H9 (cell line): ENCODE results near the gene CEMIP2. TPM values are rescaled to one million over a fixed set of nuclear protein-coding genes. Genes with fewer than 3 reads are reported as not detected.

ENCODE experiments used
- DNase-seq: peaks from one replicate; pipeline ENCODE4 v3.0.0-alpha.2; 2017
- H2AFZ ChIP-seq: one replicate; pipeline ENCODE4 v1.6.1; 2013; ENCODE audit warnings: mild to moderate bottlenecking, low read length, control low read depth, moderate library complexity
- H2AK5ac ChIP-seq: 2 replicates; pipeline ENCODE4 v1.6.1; 2013; ENCODE audit warnings: low read length, control low read depth, mixed read lengths; ENCODE audit not compliant: insufficient read length
- H2BK120ac ChIP-seq: one replicate; pipeline ENCODE4 v1.6.1; 2013; ENCODE audit warnings: low read depth, mild to moderate bottlenecking, low read length, control low read depth, inconsistent platforms; ENCODE audit not compliant: poor library complexity, severe bottlenecking
- H2BK12ac ChIP-seq: 2 replicates; pipeline ENCODE4 v1.6.1; 2013; ENCODE audit warnings: low read length, control low read depth, mixed read lengths, low read depth; ENCODE audit not compliant: insufficient read length
- H2BK15ac ChIP-seq: 2 replicates; pipeline ENCODE4 v1.6.1; 2013; ENCODE audit warnings: low read depth, low read length, control low read depth
- H2BK20ac ChIP-seq: one replicate; pipeline ENCODE4 v1.6.1; 2013; ENCODE audit warnings: low read depth, mild to moderate bottlenecking, low read length, control low read depth, inconsistent platforms; ENCODE audit not compliant: poor library complexity, severe bottlenecking
- H2BK5ac ChIP-seq: 2 replicates; pipeline ENCODE4 v1.6.1; 2013; ENCODE audit warnings: low read length, control low read depth, mixed read lengths; ENCODE audit not compliant: insufficient read length
- H3K14ac ChIP-seq: 2 replicates; pipeline ENCODE4 v1.6.1; 2013; ENCODE audit warnings: low read length, control low read depth; ENCODE audit not compliant: insufficient read depth
- H3K18ac ChIP-seq: 2 replicates; pipeline ENCODE4 v1.6.1; 2013; ENCODE audit warnings: low read depth, mild to moderate bottlenecking, mixed read lengths, low read length, control low read depth; ENCODE audit not compliant: insufficient read length
- H3K23ac ChIP-seq: 2 replicates; pipeline ENCODE4 v1.6.1; 2013; ENCODE audit warnings: low read length, control low read depth, mixed read lengths, low read depth; ENCODE audit not compliant: insufficient read length
- H3K23me2 ChIP-seq: 2 replicates; pipeline ENCODE4 v1.6.1; 2013; ENCODE audit warnings: low read depth, mild to moderate bottlenecking, mixed read lengths, low read length, control low read depth; ENCODE audit not compliant: insufficient read length, poor library complexity, severe bottlenecking
- H3K27ac ChIP-seq: 2 replicates; pipeline ENCODE4 v1.5.1; 2013; ENCODE audit warnings: low read length, control low read depth, mixed read lengths, low read depth; ENCODE audit not compliant: insufficient read length
- H3K27me3 ChIP-seq: 2 replicates; pipeline ENCODE4 v1.6.1; 2013; ENCODE audit warnings: low read length, control low read depth, inconsistent platforms; ENCODE audit not compliant: insufficient read depth
- H3K4ac ChIP-seq: 2 replicates; pipeline ENCODE4 v1.6.1; 2013; ENCODE audit warnings: low read depth, mild to moderate bottlenecking, control low read depth, inconsistent platforms, low read length, moderate library complexity
- H3K4me1 ChIP-seq: 2 replicates; pipeline ENCODE4 v1.6.1; 2013; ENCODE audit warnings: low read length, control low read depth, inconsistent platforms; ENCODE audit not compliant: insufficient read depth
- H3K4me2 ChIP-seq: 2 replicates; pipeline ENCODE4 v1.6.1; 2013; ENCODE audit warnings: low read length, control low read depth, mixed read lengths; ENCODE audit not compliant: insufficient read length, insufficient read depth
- H3K56ac ChIP-seq: 2 replicates; pipeline ENCODE4 v1.6.1; 2013; ENCODE audit warnings: low read depth, mild to moderate bottlenecking, mixed read lengths, low read length, control low read depth; ENCODE audit not compliant: insufficient read length
- H3K79me1 ChIP-seq: 2 replicates; pipeline ENCODE4 v1.6.1; 2013; ENCODE audit warnings: low read depth, mild to moderate bottlenecking, moderate library complexity, low read length, control low read depth, inconsistent platforms; ENCODE audit not compliant: insufficient read depth, poor library complexity, severe bottlenecking
- H3K79me2 ChIP-seq: 2 replicates; pipeline ENCODE4 v1.6.1; 2013; ENCODE audit warnings: low read length, control low read depth, inconsistent platforms; ENCODE audit not compliant: insufficient read depth
- H3K9ac ChIP-seq: 2 replicates; pipeline ENCODE4 v1.6.1; 2013; ENCODE audit warnings: low read length, control low read depth, mixed read lengths; ENCODE audit not compliant: insufficient read length; ENCODE audit errors: extremely low read depth
- H3K9me3 ChIP-seq: one replicate; pipeline ENCODE4 v1.6.1; 2013; ENCODE audit warnings: low read depth, low read length, inconsistent platforms; ENCODE audit not compliant: control insufficient read depth
- H3T11ph ChIP-seq: one replicate; pipeline ENCODE4 v1.6.1; 2013; ENCODE audit warnings: mild to moderate bottlenecking, low read length, control low read depth, inconsistent platforms
- H4K20me1 ChIP-seq: one replicate; pipeline ENCODE4 v1.6.1; 2013; ENCODE audit not compliant: control insufficient read depth, insufficient read length, insufficient read depth
- H4K5ac ChIP-seq: 2 replicates; pipeline ENCODE4 v1.6.1; 2013; ENCODE audit warnings: low read depth, mild to moderate bottlenecking, mixed read lengths, low read length, control low read depth; ENCODE audit not compliant: insufficient read length
- H4K8ac ChIP-seq: replicated peaks from 2 replicates; pipeline ENCODE4 v1.6.1; 2013; ENCODE audit warnings: low read length, control low read depth, mixed read lengths, low read depth; ENCODE audit not compliant: insufficient read length
- H4K91ac ChIP-seq: 2 replicates; pipeline ENCODE4 v1.6.1; 2013; ENCODE audit warnings: low read depth, mild to moderate bottlenecking, moderate library complexity, mixed read lengths, low read length, control low read depth; ENCODE audit not compliant: insufficient read length
- H3K27ac Mint-ChIP-seq, 3 experiments: 2 replicates in 2 of 3; 3 replicates in 1 of 3; pipeline ENCODE4 v1.8.0; 2020 to 2021; ENCODE audit warnings: mixed read lengths in 3 of 3, mild to moderate bottlenecking in 1 of 3, moderate library complexity in 1 of 3
- H3K27me3 Mint-ChIP-seq: 2 replicates; pipeline ENCODE4 v1.8.0; 2021; ENCODE audit warnings: low read depth, mild to moderate bottlenecking, moderate library complexity, mixed read lengths
- H3K36me3 Mint-ChIP-seq, 3 experiments: 2 replicates in 2 of 3; 3 replicates in 1 of 3; pipeline ENCODE4 v1.8.0; 2020 to 2021; ENCODE audit warnings: low read depth in 3 of 3, mixed read lengths in 3 of 3; ENCODE audit not compliant: insufficient read depth in 1 of 3
- H3K4me1 Mint-ChIP-seq, 2 experiments: 2 replicates each; pipeline ENCODE4 v1.8.0; 2020; ENCODE audit warnings: mixed read lengths in 2 of 2
- H3K4me3 Mint-ChIP-seq, 2 experiments: 2 replicates in 1 of 2; 3 replicates in 1 of 2; pipeline ENCODE4 v1.8.0; 2020 to 2021; ENCODE audit warnings: mild to moderate bottlenecking in 2 of 2, mixed read lengths in 2 of 2, moderate library complexity in 1 of 2
- H3K9me3 Mint-ChIP-seq, 2 experiments: 2 replicates in 1 of 2; 3 replicates in 1 of 2; pipeline ENCODE4 v1.8.0; 2020; ENCODE audit warnings: mild to moderate bottlenecking in 2 of 2, mixed read lengths in 2 of 2, moderate library complexity in 1 of 2
- WGBS: extraction: QIAGEN DNeasy Blood & Tissue Kit; methylation state at CpG from one replicate; pipeline ENCODE4 v1.1.7; 2013; ENCODE audit warnings: missing lambda C conversion rate, low lambda C conversion rate, mixed read lengths; ENCODE audit not compliant: insufficient read length; ENCODE audit errors: extremely low coverage; 5-methylcytosine and 5-hydroxymethylcytosine counted together
- total RNA-seq: library from RNA; stranded (reverse); gene quantifications from 2 replicates; pipeline ENCODE4 v1.2.1, GENCODE V29; 2021
- TF ChIP-seq, protein P1 (sequence below): fragments of 200-600 bp; sonication (generic); conservative IDR thresholded peaks from 3 replicates; pipeline ENCODE4 v1.8.0; 2021; ENCODE audit warnings: antibody characterized with exemption, mild to moderate bottlenecking

Gene CEMIP2
- total RNA-seq, 1 experiment from 2014 or later, result 77.2 TPM

DNA sequence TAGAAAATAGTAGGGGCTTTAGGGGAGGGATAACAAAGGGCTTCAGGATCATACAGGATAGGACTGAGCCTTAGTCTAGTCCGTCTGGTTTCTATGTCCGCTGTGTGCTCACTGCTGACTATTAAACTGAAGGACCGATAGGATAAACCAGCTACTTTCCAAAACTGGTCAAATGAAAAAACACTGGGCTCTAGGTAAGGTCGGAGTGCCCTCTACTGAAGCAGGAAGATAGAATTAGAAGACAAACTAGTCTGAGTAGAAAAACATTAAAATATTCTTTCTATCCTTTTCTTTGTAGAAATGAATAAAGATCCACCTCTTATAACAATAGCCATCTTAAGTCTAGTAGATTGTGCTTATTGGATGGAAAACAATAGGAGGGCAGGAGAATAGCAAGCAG, 133.6 kb downstream of the CEMIP2 start:
- H3K9me3 ChIP-seq, result no peaks in the 10 kb centered on the region
- H3K27ac ChIP-seq, result no peak overlapping the region
- H3K18ac ChIP-seq, result no peak overlapping the region
- DNase-seq, result no peak
- Mint-ChIP-seq H3K27me3 (no peaks in the 10 kb centered on the region; the same call in 1 of the 2 replicates), H3K9me3 (no peaks in the 10 kb centered on the region), H3K27ac (no peak overlapping the region), H3K4me1 (peaks cover 4 to 9% of the 10 kb centered on the region in 2 experiments; a peak in 2 of 4 replicates), H3K4me3 (no peak overlapping the region), H3K36me3 (no peaks in the 10 kb centered on the region)
- no peaks in the 10 kb centered on the region for H4K20me1 ChIP-seq
- no peaks in the 10 kb centered on the region for H3K23me2 ChIP-seq
- H3K9ac ChIP-seq, result no peak overlapping the region
- H3K4ac ChIP-seq, result no peak overlapping the region
- no peak overlapping the region for H2BK20ac ChIP-seq
- no peak overlapping the region for H4K5ac ChIP-seq
- H3K79me2 ChIP-seq, result no peaks in the 10 kb centered on the region
- no peak overlapping the region for H3K23ac ChIP-seq
- H2BK5ac ChIP-seq, result no peak overlapping the region
- no peak overlapping the region for H4K91ac ChIP-seq
- no peak overlapping the region for H2BK120ac ChIP-seq
- H3K4me2 ChIP-seq, result no peak overlapping the region
- no peak overlapping the region for H4K8ac ChIP-seq
- H2AFZ ChIP-seq, result no peak overlapping the region
- no peak overlapping the region for H2AK5ac ChIP-seq
- no peak overlapping the region for H2BK15ac ChIP-seq
- no peaks in the 10 kb centered on the region for H3K27me3 ChIP-seq
- H3K14ac ChIP-seq, result no peak overlapping the region
- TF ChIP-seq, protein P1, sequence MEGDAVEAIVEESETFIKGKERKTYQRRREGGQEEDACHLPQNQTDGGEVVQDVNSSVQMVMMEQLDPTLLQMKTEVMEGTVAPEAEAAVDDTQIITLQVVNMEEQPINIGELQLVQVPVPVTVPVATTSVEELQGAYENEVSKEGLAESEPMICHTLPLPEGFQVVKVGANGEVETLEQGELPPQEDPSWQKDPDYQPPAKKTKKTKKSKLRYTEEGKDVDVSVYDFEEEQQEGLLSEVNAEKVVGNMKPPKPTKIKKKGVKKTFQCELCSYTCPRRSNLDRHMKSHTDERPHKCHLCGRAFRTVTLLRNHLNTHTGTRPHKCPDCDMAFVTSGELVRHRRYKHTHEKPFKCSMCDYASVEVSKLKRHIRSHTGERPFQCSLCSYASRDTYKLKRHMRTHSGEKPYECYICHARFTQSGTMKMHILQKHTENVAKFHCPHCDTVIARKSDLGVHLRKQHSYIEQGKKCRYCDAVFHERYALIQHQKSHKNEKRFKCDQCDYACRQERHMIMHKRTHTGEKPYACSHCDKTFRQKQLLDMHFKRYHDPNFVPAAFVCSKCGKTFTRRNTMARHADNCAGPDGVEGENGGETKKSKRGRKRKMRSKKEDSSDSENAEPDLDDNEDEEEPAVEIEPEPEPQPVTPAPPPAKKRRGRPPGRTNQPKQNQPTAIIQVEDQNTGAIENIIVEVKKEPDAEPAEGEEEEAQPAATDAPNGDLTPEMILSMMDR, result no peak; the same call in 2 of the 3 replicates
- no peaks in the 10 kb centered on the region for H3K79me1 ChIP-seq
- no peak overlapping the region for H3K56ac ChIP-seq
- WGBS, result no CpG with 5 or more reads among the region's 4 CpGs
- no peaks in the 10 kb centered on the region; the same call in 1 of the 2 replicates for H3K4me1 ChIP-seq
- H2BK12ac ChIP-seq, result no peak overlapping the region
- H3T11ph ChIP-seq, result no peak overlapping the region

Other genes starting within 250 kb of the CEMIP2 start
- gene ABHD17B, start 142.7 kb upstream of the CEMIP2 start, total RNA-seq, result 67.6 and 70.2 TPM in 2 replicates
- 14.1 and 14.4 TPM in 2 replicates for gene C9orf85, start 143.1 kb upstream of the CEMIP2 start, total RNA-seq